Osteocyte (in vitro differentiated cells): Measurements from ENCODE around the gene MKLN1. TPM values are rescaled to one million over a fixed set of nuclear protein-coding genes. Genes with fewer than 3 reads are reported as not detected.

Source experiments
- DNase-seq: peaks from one replicate; pipeline ENCODE4 v3.0.0; 2021; ENCODE audit warnings: mixed read lengths; ENCODE audit not compliant: unreplicated experiment; ENCODE audit errors: extremely low spot score
- H3K27ac Mint-ChIP-seq: one replicate; pipeline ENCODE4 v1.8.0; 2021; ENCODE audit warnings: mild to moderate bottlenecking, mixed read lengths; ENCODE audit not compliant: unreplicated experiment
- H3K27me3 Mint-ChIP-seq: one replicate; pipeline ENCODE4 v1.8.0; 2021; ENCODE audit warnings: mixed read lengths; ENCODE audit not compliant: unreplicated experiment
- H3K36me3 Mint-ChIP-seq: one replicate; pipeline ENCODE4 v1.8.0; 2021; ENCODE audit warnings: mixed read lengths; ENCODE audit not compliant: unreplicated experiment
- H3K4me1 Mint-ChIP-seq: one replicate; pipeline ENCODE4 v1.8.0; 2021; ENCODE audit warnings: mixed read lengths; ENCODE audit not compliant: unreplicated experiment
- H3K4me3 Mint-ChIP-seq: one replicate; pipeline ENCODE4 v1.8.0; 2021; ENCODE audit warnings: mild to moderate bottlenecking, moderate library complexity, mixed read lengths; ENCODE audit not compliant: unreplicated experiment
- H3K9me3 Mint-ChIP-seq: one replicate; pipeline ENCODE4 v1.8.0; 2021; ENCODE audit warnings: mixed read lengths; ENCODE audit not compliant: unreplicated experiment
- CTCF ChIP-seq: fragments of 200-600 bp; sonication (generic); IDR thresholded peaks from 2 replicates; pipeline ENCODE4 v1.5.0; 2021; ENCODE audit warnings: antibody characterized with exemption, mild to moderate bottlenecking, moderate library complexity
- total RNA-seq: library from RNA; stranded (reverse); gene quantifications from 2 replicates; pipeline ENCODE4 v1.2.1, GENCODE V29; 2021

The MKLN1 gene
- total RNA-seq, 1 donor from 2014 or later: 41.4 TPM

- no peaks in the 10 kb centered on the region for H3K27me3 Mint-ChIP-seq
- H3K36me3 Mint-ChIP-seq: peaks cover 1% of the 10 kb centered on the region
- no peak overlapping the region for H3K4me3 Mint-ChIP-seq
- no peak for TF ChIP-seq CTCF
- DNase-seq: no peak
- no peak overlapping the region for H3K27ac Mint-ChIP-seq
- peaks cover 30% of the 10 kb centered on the region for H3K4me1 Mint-ChIP-seq
- no peaks in the 10 kb centered on the region for H3K9me3 Mint-ChIP-seq
Observed at GRCh38 chr7:131546126-131546525, 218.4 kb downstream of the MKLN1 start.

Other genes starting within 250 kb of the MKLN1 start
- gene PODXL, start 228.8 kb downstream of the MKLN1 start, total RNA-seq: 21.2 and 23.9 TPM in 2 replicates